ENCODE results near the gene PEX11A.

GRCh38 chr15:89654301-89654761, 36.2 kb downstream of the PEX11A start:
- TF ChIP-seq CTCF (IDR thresholded peaks at IDR 0.05) (no peak), EZH2 (IDR thresholded peaks at IDR 0.05; ENCODE audit: borderline replicate concordance, insufficient read depth, low read depth, low read length, poor library complexity, severe bottlenecking) (no peak)
